Measurements from ENCODE around the gene TMEM238L. TPM values are rescaled to one million over a fixed set of nuclear protein-coding genes. Genes with fewer than 3 reads are reported as not detected.

The TMEM238L gene
- total RNA-seq, 1 donor from 2014 or later = not detected

- Mint-ChIP-seq H3K9me3 (ENCODE audit: unreplicated experiment) (peaks cover 20% of the 10 kb centered on the region), H3K36me3 (ENCODE audit: unreplicated experiment) (no peaks in the 10 kb centered on the region), H3K27ac (ENCODE audit: unreplicated experiment) (no peak overlapping the region), H3K4me3 (ENCODE audit: unreplicated experiment) (no peak overlapping the region), H3K27me3 (ENCODE audit: unreplicated experiment) (no peaks in the 10 kb centered on the region), H3K4me1 (ENCODE audit: unreplicated experiment) (no peaks in the 10 kb centered on the region)
- DNase-seq (ENCODE audit: extremely low spot score, unreplicated experiment) = no peak
- no peak for TF ChIP-seq CTCF (IDR thresholded peaks at IDR 0.05)
These were observed 28.1 kb downstream of the TMEM238L start for GRCh38 chr17:10775740-10776356.

GRCh38 chr17:10775058-10775457, 28.8 kb downstream of the TMEM238L start:
- TF ChIP-seq CTCF (IDR thresholded peaks at IDR 0.05) = no peak
- Mint-ChIP-seq H3K4me3 (ENCODE audit: unreplicated experiment) (no peak overlapping the region), H3K9me3 (ENCODE audit: unreplicated experiment) (peaks cover 20% of the 10 kb centered on the region), H3K27me3 (ENCODE audit: unreplicated experiment) (no peaks in the 10 kb centered on the region), H3K4me1 (ENCODE audit: unreplicated experiment) (no peaks in the 10 kb centered on the region), H3K36me3 (ENCODE audit: unreplicated experiment) (no peaks in the 10 kb centered on the region), H3K27ac (ENCODE audit: unreplicated experiment) (no peak overlapping the region)
- DNase-seq (ENCODE audit: extremely low spot score, unreplicated experiment) = no peak

GRCh38 chr17:10773391-10773790, 30.5 kb downstream of the TMEM238L start:
- Mint-ChIP-seq H3K27ac (ENCODE audit: unreplicated experiment) (no peak overlapping the region), H3K27me3 (ENCODE audit: unreplicated experiment) (no peaks in the 10 kb centered on the region), H3K4me3 (ENCODE audit: unreplicated experiment) (no peak overlapping the region), H3K36me3 (ENCODE audit: unreplicated experiment) (no peaks in the 10 kb centered on the region), H3K9me3 (ENCODE audit: unreplicated experiment) (peaks cover 20% of the 10 kb centered on the region), H3K4me1 (ENCODE audit: unreplicated experiment) (no peaks in the 10 kb centered on the region)
- no peak for TF ChIP-seq CTCF (IDR thresholded peaks at IDR 0.05)
- no peak for DNase-seq (ENCODE audit: extremely low spot score, unreplicated experiment)

- H3K27me3 Mint-ChIP-seq (ENCODE audit: unreplicated experiment) = no peaks in the 10 kb centered on the region
- no peak for DNase-seq (ENCODE audit: extremely low spot score, unreplicated experiment)
- peaks cover 20% of the 10 kb centered on the region for H3K9me3 Mint-ChIP-seq (ENCODE audit: unreplicated experiment)
- TF ChIP-seq CTCF (IDR thresholded peaks at IDR 0.05) = peak; percentile 48
- no peak overlapping the region for H3K27ac Mint-ChIP-seq (ENCODE audit: unreplicated experiment)
- H3K4me3 Mint-ChIP-seq (ENCODE audit: unreplicated experiment) = no peak overlapping the region
- no peaks in the 10 kb centered on the region for H3K4me1 Mint-ChIP-seq (ENCODE audit: unreplicated experiment)
- no peaks in the 10 kb centered on the region for H3K36me3 Mint-ChIP-seq (ENCODE audit: unreplicated experiment)
These were observed 31.2 kb downstream of the TMEM238L start for GRCh38 chr17:10772425-10773380.

- no peak for DNase-seq (ENCODE audit: extremely low spot score, unreplicated experiment)
- peaks cover 20% of the 10 kb centered on the region for H3K9me3 Mint-ChIP-seq (ENCODE audit: unreplicated experiment)
- no peaks in the 10 kb centered on the region for H3K27me3 Mint-ChIP-seq (ENCODE audit: unreplicated experiment)
- no peak overlapping the region for H3K27ac Mint-ChIP-seq (ENCODE audit: unreplicated experiment)
- no peaks in the 10 kb centered on the region for H3K36me3 Mint-ChIP-seq (ENCODE audit: unreplicated experiment)
- H3K4me1 Mint-ChIP-seq (ENCODE audit: unreplicated experiment) = no peaks in the 10 kb centered on the region
- H3K4me3 Mint-ChIP-seq (ENCODE audit: unreplicated experiment) = no peak overlapping the region
- no peak for TF ChIP-seq CTCF (IDR thresholded peaks at IDR 0.05)
These were observed 32.8 kb downstream of the TMEM238L start for GRCh38 chr17:10771148-10771547.

All from osteocyte (in vitro differentiated cells).